Right atrium auricular region (tissue), 2 donors: ENCODE measurements around the gene ZNF518A. TPM values are rescaled to one million over a fixed set of nuclear protein-coding genes. Genes with fewer than 3 reads are reported as not detected.

Experiments
- DNase-seq: peaks from one replicate; pipeline ENCODE4 v3.0.0-alpha.2; 2019; ENCODE audit warnings: low spot score
- H3K27ac ChIP-seq, 2 donors: fragments of 200-600 bp; sonication (generic); 1 replicate in 1 of 2; 2 replicates in 1 of 2; pipeline ENCODE4 v1.5.1; 2016 to 2019
- H3K27me3 ChIP-seq, 2 donors: fragments of 200-600 bp; sonication (generic); one replicate each; pipeline versions ENCODE4 v1.5.1 to v1.6.0; 2017 to 2019
- H3K36me3 ChIP-seq: fragments of 200-600 bp; sonication (generic); one replicate; pipeline ENCODE4 v1.5.1; 2016
- H3K4me1 ChIP-seq, 2 donors: fragments of 200-600 bp; sonication (generic); one replicate each; pipeline versions ENCODE4 v1.5.1 to v1.6.0; 2017 to 2019
- H3K4me3 ChIP-seq, 2 donors: fragments of 200-600 bp; sonication (generic); 1 replicate in 1 of 2; 2 replicates in 1 of 2; pipeline ENCODE4 v1.5.1; 2017 to 2019; ENCODE audit warnings: mild to moderate bottlenecking in 1 of 2, moderate library complexity in 1 of 2
- H3K9me3 ChIP-seq, 2 donors: fragments of 200-600 bp; sonication (generic); one replicate each; pipeline ENCODE4 v1.5.1; 2019
- total RNA-seq, 2 donors: library from RNA; depleted of rRNA; stranded (reverse); fragments of >200 nt; gene quantifications; one replicate each; pipeline ENCODE4 v1.1.0, GENCODE V29; 2016
- TF ChIP-seq, protein P1 (sequence below), 2 donors: fragments of 200-600 bp; sonication (generic); IDR thresholded peaks; one replicate each; pipeline ENCODE4 v1.5.1; 2019; ENCODE audit warnings: antibody characterized with exemption in 2 of 2

ZNF518A gene
- total RNA-seq, 2 donors from 2014 or later, result 6.2 to 8.1 TPM

DNA sequence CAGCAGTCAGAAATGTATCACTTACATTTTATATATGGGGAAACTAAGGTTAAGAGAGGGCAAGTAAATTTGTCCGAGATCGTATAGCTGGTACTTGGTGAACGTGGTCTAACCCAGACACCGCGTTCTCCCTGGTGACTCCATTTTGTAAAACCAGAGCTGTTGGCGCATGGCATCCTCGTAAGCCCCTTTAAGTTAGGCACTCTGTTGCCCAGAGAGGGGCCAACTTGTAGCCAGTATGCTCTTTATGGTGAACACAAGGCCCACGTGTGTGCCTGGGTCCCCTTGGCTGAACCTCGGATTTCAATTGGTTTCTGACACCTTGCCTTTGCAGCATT lies 39.7 kb upstream of the ZNF518A start:
- H3K27me3 ChIP-seq, result no peaks in the 10 kb centered on the region
- DNase-seq, result no peak
- no peaks in the 10 kb centered on the region for H3K9me3 ChIP-seq
- H3K4me1 ChIP-seq, result peaks cover 0 to 6% of the 10 kb centered on the region in 2 donors
- peak overlapping the region; percentile 73 to 90 for H3K4me3 ChIP-seq
- no peaks in the 10 kb centered on the region for H3K36me3 ChIP-seq
- TF ChIP-seq, protein P1, sequence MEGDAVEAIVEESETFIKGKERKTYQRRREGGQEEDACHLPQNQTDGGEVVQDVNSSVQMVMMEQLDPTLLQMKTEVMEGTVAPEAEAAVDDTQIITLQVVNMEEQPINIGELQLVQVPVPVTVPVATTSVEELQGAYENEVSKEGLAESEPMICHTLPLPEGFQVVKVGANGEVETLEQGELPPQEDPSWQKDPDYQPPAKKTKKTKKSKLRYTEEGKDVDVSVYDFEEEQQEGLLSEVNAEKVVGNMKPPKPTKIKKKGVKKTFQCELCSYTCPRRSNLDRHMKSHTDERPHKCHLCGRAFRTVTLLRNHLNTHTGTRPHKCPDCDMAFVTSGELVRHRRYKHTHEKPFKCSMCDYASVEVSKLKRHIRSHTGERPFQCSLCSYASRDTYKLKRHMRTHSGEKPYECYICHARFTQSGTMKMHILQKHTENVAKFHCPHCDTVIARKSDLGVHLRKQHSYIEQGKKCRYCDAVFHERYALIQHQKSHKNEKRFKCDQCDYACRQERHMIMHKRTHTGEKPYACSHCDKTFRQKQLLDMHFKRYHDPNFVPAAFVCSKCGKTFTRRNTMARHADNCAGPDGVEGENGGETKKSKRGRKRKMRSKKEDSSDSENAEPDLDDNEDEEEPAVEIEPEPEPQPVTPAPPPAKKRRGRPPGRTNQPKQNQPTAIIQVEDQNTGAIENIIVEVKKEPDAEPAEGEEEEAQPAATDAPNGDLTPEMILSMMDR (IDR thresholded peaks at IDR 0.05), result no peak
- H3K27ac ChIP-seq, result peak overlapping the region; percentile 89 to 93

DNA sequence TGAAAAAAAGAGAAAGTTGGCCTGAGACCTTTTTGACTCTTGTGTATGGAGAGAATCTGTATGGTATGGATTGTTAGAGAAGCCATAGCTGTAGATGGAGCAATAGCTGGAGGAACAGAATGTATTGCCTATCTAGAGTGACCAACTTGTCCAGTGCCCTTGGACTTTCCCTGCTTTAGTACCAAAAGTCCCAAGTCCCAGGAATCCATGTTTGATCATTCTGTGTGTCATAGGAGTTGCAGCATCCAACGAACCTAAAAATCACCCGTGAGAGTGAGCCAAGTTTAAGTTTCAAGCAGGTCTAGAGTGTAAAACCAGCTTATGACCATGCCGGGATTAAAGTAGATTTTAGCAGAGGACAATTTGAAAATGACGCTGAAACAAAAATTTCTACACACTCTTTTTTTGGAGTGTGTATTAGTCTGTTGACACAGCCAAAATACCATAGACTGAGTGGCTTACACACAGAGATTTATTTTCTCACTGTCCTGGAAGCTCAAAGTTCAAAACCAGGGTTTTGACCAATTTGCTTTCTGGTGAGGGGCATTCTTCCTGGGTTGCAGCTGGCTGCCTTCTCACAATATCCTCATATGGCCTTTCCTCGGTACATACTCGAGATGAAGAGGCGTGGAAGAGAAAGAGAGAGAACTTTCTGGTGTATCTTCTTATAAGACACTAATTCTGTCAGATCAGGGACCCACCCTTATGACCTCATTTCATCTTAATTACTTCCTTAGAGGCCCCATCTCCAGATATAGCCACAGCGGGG lies 36.9 kb upstream of the ZNF518A start:
- Histone ChIP-seq H3K27me3 (peaks cover 0 to 6% of the 10 kb centered on the region in 2 donors), H3K4me3 (no peak overlapping the region), H3K27ac (no peak overlapping the region), H3K9me3 (no peaks in the 10 kb centered on the region), H3K36me3 (no peaks in the 10 kb centered on the region), H3K4me1 (peaks cover 0 to 6% of the 10 kb centered on the region in 2 donors)
- TF ChIP-seq, protein P1 (IDR thresholded peaks at IDR 0.05), result no peak
- no peak for DNase-seq

DNA sequence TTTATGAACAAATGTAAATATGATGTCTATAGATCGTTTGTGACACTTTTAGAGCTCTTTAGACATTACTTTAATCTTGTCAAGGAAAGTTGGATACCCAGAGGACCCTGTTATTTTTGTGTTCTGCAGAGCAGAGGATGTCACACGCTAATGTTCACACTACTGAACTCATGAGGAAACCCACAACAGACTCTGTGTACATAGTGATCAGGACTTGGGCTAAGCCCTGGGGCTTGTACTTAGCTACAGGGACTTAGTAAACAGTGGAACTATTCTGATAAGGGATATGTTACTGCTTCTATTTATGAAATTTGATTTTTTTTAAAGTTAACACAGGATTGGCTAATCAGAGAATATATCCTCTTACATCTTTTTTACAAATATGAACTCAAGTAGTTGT lies 36.1 kb upstream of the ZNF518A start:
- no peak overlapping the region for H3K4me3 ChIP-seq
- TF ChIP-seq, protein P1 (IDR thresholded peaks at IDR 0.05), result no peak
- H3K4me1 ChIP-seq, result peaks cover 0 to 6% of the 10 kb centered on the region in 2 donors
- peaks cover 0 to 6% of the 10 kb centered on the region in 2 donors for H3K27me3 ChIP-seq
- no peak for DNase-seq
- no peaks in the 10 kb centered on the region for H3K36me3 ChIP-seq
- H3K27ac ChIP-seq, result no peak overlapping the region
- no peaks in the 10 kb centered on the region for H3K9me3 ChIP-seq

DNA sequence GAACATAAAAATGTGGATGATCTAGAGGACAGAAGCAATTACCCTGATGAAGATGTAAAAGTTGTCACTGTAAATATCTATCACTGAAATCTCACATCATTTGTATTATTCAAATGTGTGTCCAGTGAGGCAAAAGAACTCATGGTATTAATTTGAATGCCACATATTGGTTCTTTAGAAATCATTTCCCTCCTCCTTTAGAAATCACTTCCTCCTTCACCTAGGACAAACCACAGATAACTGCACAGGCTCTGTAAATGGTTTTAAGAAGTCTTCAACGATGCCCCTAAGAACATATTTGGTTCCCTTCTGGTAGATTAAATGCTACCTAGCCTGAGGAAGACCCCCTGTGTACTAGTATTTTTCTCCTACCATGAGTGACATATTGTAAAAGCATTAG lies 33.1 kb upstream of the ZNF518A start:
- Histone ChIP-seq H3K27me3 (peaks cover 0 to 11% of the 10 kb centered on the region in 2 donors), H3K36me3 (no peaks in the 10 kb centered on the region), H3K4me1 (no peaks in the 10 kb centered on the region), H3K4me3 (no peak overlapping the region), H3K9me3 (no peaks in the 10 kb centered on the region), H3K27ac (no peak overlapping the region)
- TF ChIP-seq, protein P1 (IDR thresholded peaks at IDR 0.05), result no peak
- no peak for DNase-seq

DNA sequence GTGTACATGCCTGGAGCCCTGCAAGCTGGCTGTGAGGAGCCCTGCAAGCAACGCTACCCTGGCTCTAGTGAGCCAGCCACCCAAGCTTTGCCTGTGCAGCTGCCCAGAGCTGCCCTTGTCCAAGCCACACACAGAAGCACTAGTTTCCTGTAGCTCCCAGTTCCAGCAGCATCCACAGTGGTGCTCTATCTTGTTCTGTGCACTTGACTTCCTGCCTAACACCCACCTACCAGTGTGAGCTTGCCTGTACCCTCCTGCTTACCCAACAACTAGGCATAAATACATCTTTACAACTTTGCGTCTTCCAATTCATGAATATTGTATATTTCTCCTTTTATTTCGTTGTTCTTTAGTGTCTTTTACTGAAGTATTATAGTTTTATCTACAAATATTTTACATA lies 32.2 kb upstream of the ZNF518A start:
- H3K36me3 ChIP-seq, result no peaks in the 10 kb centered on the region
- peaks cover 0 to 11% of the 10 kb centered on the region in 2 donors for H3K27me3 ChIP-seq

More for the DNA sequence above, 32.2 kb upstream of the ZNF518A start:
- Histone ChIP-seq H3K4me1 (no peaks in the 10 kb centered on the region), H3K27ac (no peak overlapping the region), H3K4me3 (no peak overlapping the region), H3K9me3 (no peaks in the 10 kb centered on the region)
- TF ChIP-seq, protein P1 (IDR thresholded peaks at IDR 0.05), result no peak
- no peak for DNase-seq
